Osteoblast (primary cell): ENCODE results near the gene KLHDC7A. TPM values are rescaled to one million over a fixed set of nuclear protein-coding genes. Genes with fewer than 3 reads are reported as not detected.

ENCODE experiments used
- DNase-seq: peaks from one replicate; pipeline ENCODE4 v3.0.0; 2011; ENCODE audit warnings: low spot score, mixed read lengths; ENCODE audit not compliant: insufficient read length; ENCODE audit errors: missing footprints
- H2AFZ ChIP-seq: 2 replicates; pipeline ENCODE4 v1.6.0; 2011; ENCODE audit warnings: mild to moderate bottlenecking, low read length
- H3K27ac ChIP-seq: 2 replicates; pipeline ENCODE4 v1.5.1; 2011; ENCODE audit warnings: mild to moderate bottlenecking, low read depth, low read length, moderate library complexity
- H3K27me3 ChIP-seq: 2 replicates; pipeline ENCODE4 v1.6.0; 2012; ENCODE audit warnings: mild to moderate bottlenecking, control low read depth, inconsistent platforms, low read length, moderate library complexity; ENCODE audit not compliant: insufficient read depth
- H3K36me3 ChIP-seq: 2 replicates; pipeline ENCODE4 v1.5.1; 2011; ENCODE audit warnings: mild to moderate bottlenecking, low read length, control low read depth, moderate library complexity; ENCODE audit not compliant: insufficient read depth
- H3K4me1 ChIP-seq: 2 replicates; pipeline ENCODE4 v1.5.1; 2011; ENCODE audit warnings: mild to moderate bottlenecking, low read length, control low read depth, moderate library complexity; ENCODE audit not compliant: insufficient read depth
- H3K4me2 ChIP-seq: 2 replicates; pipeline ENCODE4 v1.6.0; 2011; ENCODE audit warnings: mild to moderate bottlenecking, low read length; ENCODE audit not compliant: insufficient read depth
- H3K4me3 ChIP-seq: fragments of 200-600 bp; sonication (generic); 3 replicates; pipeline ENCODE4 v1.5.1; 2012; ENCODE audit warnings: mild to moderate bottlenecking, low read length, inconsistent platforms; ENCODE audit not compliant: insufficient read depth
- H3K79me2 ChIP-seq: 2 replicates; pipeline ENCODE4 v1.6.0; 2012; ENCODE audit warnings: mild to moderate bottlenecking, low read length, control low read depth, inconsistent platforms; ENCODE audit not compliant: insufficient read depth
- H3K9me3 ChIP-seq: 2 replicates; pipeline ENCODE4 v1.5.1; 2011; ENCODE audit warnings: low read depth, low read length, control low read depth
- H4K20me1 ChIP-seq: 2 replicates; pipeline ENCODE4 v1.6.0; 2012; ENCODE audit warnings: mild to moderate bottlenecking, low read length, control low read depth; ENCODE audit not compliant: insufficient read depth
- total RNA-seq: library from RNA; depleted of rRNA; stranded (reverse); fragments of >200 nt; gene quantifications from 2 replicates; pipeline ENCODE4 v1.2.3, GENCODE V29; 2012
- TF ChIP-seq, protein P1 (sequence below): IDR thresholded peaks from 2 replicates; pipeline ENCODE4 v1.5.1; 2011; ENCODE audit warnings: mild to moderate bottlenecking, low read depth, low read length, moderate library complexity; ENCODE audit errors: extremely low read depth

Gene KLHDC7A
- total RNA-seq, 1 donor: not detected

DNA sequence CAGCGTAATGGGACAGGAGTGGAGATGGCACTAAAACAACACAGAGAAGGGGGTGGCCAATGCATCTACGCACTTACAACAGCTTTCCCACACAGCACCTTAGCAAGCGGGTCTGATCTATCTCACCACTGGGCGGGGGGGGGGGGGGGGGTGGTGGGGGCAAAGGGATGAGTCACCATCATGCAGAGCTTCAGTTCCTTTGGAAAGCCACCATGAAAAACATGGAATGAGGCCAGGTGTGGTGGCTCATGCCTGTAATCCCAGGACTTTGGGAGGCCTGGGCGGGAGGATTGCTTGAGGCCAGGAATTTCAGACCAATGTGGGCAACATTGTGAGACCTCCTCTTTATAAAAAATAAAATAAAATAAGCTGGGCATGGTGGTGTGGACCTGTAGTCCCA is 47.2 kb downstream of the KLHDC7A start:
- TF ChIP-seq, protein P1, sequence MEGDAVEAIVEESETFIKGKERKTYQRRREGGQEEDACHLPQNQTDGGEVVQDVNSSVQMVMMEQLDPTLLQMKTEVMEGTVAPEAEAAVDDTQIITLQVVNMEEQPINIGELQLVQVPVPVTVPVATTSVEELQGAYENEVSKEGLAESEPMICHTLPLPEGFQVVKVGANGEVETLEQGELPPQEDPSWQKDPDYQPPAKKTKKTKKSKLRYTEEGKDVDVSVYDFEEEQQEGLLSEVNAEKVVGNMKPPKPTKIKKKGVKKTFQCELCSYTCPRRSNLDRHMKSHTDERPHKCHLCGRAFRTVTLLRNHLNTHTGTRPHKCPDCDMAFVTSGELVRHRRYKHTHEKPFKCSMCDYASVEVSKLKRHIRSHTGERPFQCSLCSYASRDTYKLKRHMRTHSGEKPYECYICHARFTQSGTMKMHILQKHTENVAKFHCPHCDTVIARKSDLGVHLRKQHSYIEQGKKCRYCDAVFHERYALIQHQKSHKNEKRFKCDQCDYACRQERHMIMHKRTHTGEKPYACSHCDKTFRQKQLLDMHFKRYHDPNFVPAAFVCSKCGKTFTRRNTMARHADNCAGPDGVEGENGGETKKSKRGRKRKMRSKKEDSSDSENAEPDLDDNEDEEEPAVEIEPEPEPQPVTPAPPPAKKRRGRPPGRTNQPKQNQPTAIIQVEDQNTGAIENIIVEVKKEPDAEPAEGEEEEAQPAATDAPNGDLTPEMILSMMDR: no peak
- DNase-seq: no peak
- H2AFZ ChIP-seq: no peak overlapping the region

DNA sequence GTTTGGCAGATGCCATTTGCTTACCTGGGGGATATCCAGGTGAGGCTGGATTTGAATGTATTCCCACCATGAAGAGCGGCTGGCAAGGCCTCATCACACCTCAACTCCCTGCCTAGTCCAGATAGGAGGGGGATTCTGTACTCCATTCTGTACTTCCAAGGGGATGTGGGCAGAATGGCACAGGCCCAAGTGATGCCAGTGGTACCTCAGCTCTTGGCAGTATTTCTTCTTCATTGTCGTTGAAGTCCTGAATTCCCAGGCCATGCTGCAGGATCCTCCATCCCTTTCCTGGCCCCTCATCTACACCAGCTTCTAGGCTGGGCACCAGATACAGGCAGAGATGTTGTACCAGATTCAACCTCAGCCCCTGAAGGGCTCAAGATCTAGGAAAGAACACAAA is 47.9 kb downstream of the KLHDC7A start:
- Histone ChIP-seq H3K4me1 (no peaks in the 10 kb centered on the region), H3K4me3 (no peak overlapping the region), H3K79me2 (no peaks in the 10 kb centered on the region), H3K36me3 (no peaks in the 10 kb centered on the region), H3K4me2 (no peak overlapping the region), H2AFZ (no peak overlapping the region), H3K9me3 (no peaks in the 10 kb centered on the region), H3K27me3 (no peaks in the 10 kb centered on the region), H3K27ac (no peak overlapping the region), H4K20me1 (no peaks in the 10 kb centered on the region)
- DNase-seq: no peak
- TF ChIP-seq, protein P1: no peak

More for the DNA sequence above, 47.2 kb downstream of the KLHDC7A start:
- Histone ChIP-seq H4K20me1 (no peaks in the 10 kb centered on the region), H3K27ac (no peak overlapping the region), H3K4me2 (no peak overlapping the region), H3K79me2 (no peaks in the 10 kb centered on the region), H3K36me3 (no peaks in the 10 kb centered on the region), H3K9me3 (no peaks in the 10 kb centered on the region), H3K4me3 (no peak overlapping the region), H3K4me1 (no peaks in the 10 kb centered on the region), H3K27me3 (no peaks in the 10 kb centered on the region)

DNA sequence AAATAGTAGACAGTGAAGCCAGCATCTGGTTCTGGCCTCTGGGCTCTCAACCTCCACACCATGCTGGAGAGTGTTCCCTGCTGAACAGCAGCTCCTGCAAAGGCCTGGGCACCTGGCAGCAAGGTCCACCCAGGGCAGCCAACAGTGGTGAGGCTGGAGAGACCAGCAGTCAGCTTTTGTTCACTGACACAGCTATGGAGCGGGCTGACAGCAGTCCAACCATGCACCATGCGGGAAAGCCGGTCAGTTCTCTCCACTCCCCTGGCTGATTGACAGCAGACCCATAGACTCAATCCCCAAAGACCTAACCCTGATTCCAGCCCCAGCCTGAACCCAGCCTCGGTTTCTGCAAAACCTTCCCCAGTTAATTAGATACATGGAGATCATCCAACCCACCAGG is 49.0 kb downstream of the KLHDC7A start:
- Histone ChIP-seq H3K4me2 (no peak overlapping the region), H3K4me1 (no peaks in the 10 kb centered on the region), H3K79me2 (no peaks in the 10 kb centered on the region), H3K27ac (no peak overlapping the region), H3K9me3 (no peaks in the 10 kb centered on the region), H2AFZ (no peak overlapping the region), H3K27me3 (no peaks in the 10 kb centered on the region), H3K36me3 (no peaks in the 10 kb centered on the region), H4K20me1 (no peaks in the 10 kb centered on the region), H3K4me3 (no peak overlapping the region)
- DNase-seq: no peak
- TF ChIP-seq, protein P1: no peak

DNA sequence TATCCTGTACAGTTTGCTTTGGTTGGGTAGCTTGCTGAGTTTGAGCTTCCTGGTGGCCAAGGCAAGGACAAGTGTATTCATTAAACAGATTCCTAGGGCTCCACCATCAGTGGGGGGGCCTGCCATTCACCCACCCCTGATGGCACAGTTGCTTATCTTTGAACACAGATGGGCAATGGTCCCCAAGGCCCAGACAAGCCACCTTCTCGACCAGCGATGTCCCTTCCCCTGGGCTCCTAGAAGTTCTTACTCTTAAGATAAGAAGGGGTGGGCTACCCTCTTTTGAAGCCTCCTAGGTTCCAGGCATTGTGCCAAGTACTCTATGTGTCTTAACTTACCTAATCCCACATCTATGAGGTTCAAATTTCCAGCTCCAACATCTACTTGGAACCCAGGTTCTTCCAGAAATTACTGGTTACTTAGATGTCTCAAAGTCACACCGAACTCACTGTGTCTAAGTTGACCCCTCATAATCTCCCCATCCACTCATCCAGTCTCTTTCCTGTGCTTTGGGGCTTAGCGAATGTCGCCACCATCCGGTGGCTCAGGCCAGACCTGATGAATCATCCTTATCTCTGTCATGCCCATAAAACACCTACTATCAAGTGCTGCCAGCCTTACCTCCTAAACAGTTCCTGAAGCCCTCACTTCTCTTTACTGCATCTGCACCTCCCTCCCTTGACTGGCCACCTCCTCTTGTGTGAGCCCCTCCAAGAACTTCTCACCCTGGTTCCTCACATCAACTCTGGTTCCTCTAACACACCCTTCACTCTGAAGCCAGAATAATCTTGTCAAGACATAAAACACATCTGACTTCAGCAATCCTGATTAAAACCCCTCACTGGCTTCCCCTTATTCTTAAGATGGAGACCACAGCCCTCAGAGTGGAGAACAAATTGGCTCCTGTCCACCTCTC is 50.1 kb downstream of the KLHDC7A start:
- TF ChIP-seq, protein P1: no peak
- H2AFZ ChIP-seq: no peak overlapping the region
- H3K79me2 ChIP-seq: no peaks in the 10 kb centered on the region
- H3K4me1 ChIP-seq: no peaks in the 10 kb centered on the region
- H3K9me3 ChIP-seq: no peaks in the 10 kb centered on the region
- no peak overlapping the region for H3K4me2 ChIP-seq
- no peak overlapping the region for H3K4me3 ChIP-seq
- H4K20me1 ChIP-seq: no peaks in the 10 kb centered on the region
- no peaks in the 10 kb centered on the region for H3K27me3 ChIP-seq
- DNase-seq: no peak
- H3K27ac ChIP-seq: no peak overlapping the region
- H3K36me3 ChIP-seq: no peaks in the 10 kb centered on the region
